Nephron progenitor cell (in vitro differentiated cells): ENCODE data around the gene PAPPA2.
"Not testable (repeated sequence)": the region's sequence is repeated elsewhere in the genome, so short reads cannot be mapped to it uniquely, and the experiment has no call there.

ENCODE experiments used
- DNase-seq: peaks from one replicate; pipeline ENCODE4 v3.0.0; 2021
- H3K27ac Mint-ChIP-seq: 2 replicates; pipeline ENCODE4 v1.8.0; 2021; ENCODE audit warnings: mild to moderate bottlenecking, moderate library complexity, mixed read lengths
- H3K27me3 Mint-ChIP-seq: 2 replicates; pipeline ENCODE4 v1.8.0; 2021; ENCODE audit warnings: mild to moderate bottlenecking, low read depth, mixed read lengths; ENCODE audit not compliant: poor library complexity
- H3K36me3 Mint-ChIP-seq: 2 replicates; pipeline ENCODE4 v1.8.0; 2021; ENCODE audit warnings: low read depth, mixed read lengths
- H3K4me1 Mint-ChIP-seq: 2 replicates; pipeline ENCODE4 v1.8.0; 2021; ENCODE audit warnings: mixed read lengths
- H3K4me3 Mint-ChIP-seq: 2 replicates; pipeline ENCODE4 v1.8.0; 2021; ENCODE audit warnings: mild to moderate bottlenecking, moderate library complexity, mixed read lengths
- H3K9me3 Mint-ChIP-seq: 2 replicates; pipeline ENCODE4 v1.8.0; 2021; ENCODE audit warnings: mild to moderate bottlenecking, moderate library complexity, mixed read lengths
- CTCF ChIP-seq: fragments of 200-600 bp; sonication (generic); IDR thresholded peaks from 2 replicates; pipeline ENCODE4 v1.5.0; 2021; ENCODE audit warnings: antibody characterized with exemption

Gene PAPPA2

GRCh38 chr1:176619261-176619660, 156.3 kb downstream of the PAPPA2 start:
- Mint-ChIP-seq H3K9me3 (peaks cover 5% of the 10 kb centered on the region), H3K4me3 (no peak overlapping the region), H3K4me1 (no peaks in the 10 kb centered on the region), H3K27me3 (peaks cover 8% of the 10 kb centered on the region), H3K36me3 (no peaks in the 10 kb centered on the region), H3K27ac (no peak overlapping the region)
- DNase-seq: no peak
- no peak for TF ChIP-seq CTCF

DNA sequence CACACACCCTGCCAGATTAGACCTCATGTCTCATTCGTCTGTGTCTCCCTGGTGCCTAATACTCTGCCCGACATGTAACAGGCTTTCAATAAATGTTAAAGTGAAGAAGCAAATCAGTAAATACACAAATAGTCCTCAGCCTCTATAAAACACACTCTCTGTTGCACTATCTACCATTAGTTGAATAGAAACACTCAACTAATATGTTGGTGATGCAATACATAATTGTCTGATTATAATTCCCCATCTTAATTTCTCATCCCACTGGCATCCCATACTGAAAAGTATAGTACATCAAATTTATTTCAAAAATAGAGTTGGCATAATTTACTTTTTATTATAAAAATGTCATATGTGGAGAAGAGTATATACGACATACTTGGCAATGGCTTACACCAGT, 162.4 kb downstream of the PAPPA2 start:
- no peak overlapping the region for H3K27ac Mint-ChIP-seq
- no peak for TF ChIP-seq CTCF
- no peak overlapping the region for H3K4me3 Mint-ChIP-seq
- peaks cover 5% of the 10 kb centered on the region for H3K9me3 Mint-ChIP-seq
- no peak for DNase-seq
- peaks cover 8% of the 10 kb centered on the region for H3K27me3 Mint-ChIP-seq
- no peaks in the 10 kb centered on the region for H3K36me3 Mint-ChIP-seq
- H3K4me1 Mint-ChIP-seq: peaks cover 22% of the 10 kb centered on the region

DNA sequence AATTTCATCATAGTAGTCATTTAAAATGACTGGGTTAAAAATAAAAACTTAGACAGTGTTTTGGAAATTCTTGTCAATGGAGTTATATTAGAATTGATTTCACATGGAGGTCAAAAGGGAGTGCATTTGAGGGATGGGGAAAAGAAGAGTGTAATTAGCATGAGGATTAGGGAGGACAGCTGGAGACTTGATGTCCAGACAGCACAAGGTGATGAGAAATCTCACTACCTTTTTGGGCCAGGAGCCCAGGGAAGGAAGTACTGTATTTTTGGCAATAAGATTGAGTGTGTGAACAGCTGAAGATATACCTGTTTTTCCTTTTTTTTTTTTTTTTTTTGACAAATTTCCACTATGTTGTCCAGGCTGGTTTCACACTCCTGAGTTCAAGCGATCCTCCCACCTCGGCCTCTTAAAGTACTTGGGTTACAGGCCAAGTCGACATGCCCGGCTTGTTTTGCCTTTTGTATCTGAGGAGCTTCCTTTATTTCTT, 163.6 kb downstream of the PAPPA2 start:
- H3K4me1 Mint-ChIP-seq: peaks cover 22% of the 10 kb centered on the region
- H3K27me3 Mint-ChIP-seq: peaks cover 8% of the 10 kb centered on the region
- no peak overlapping the region for H3K27ac Mint-ChIP-seq
- H3K36me3 Mint-ChIP-seq: no peaks in the 10 kb centered on the region
- TF ChIP-seq CTCF: no peak
- peaks cover 5% of the 10 kb centered on the region for H3K9me3 Mint-ChIP-seq
- H3K4me3 Mint-ChIP-seq: no peak overlapping the region
- DNase-seq: no peak

DNA sequence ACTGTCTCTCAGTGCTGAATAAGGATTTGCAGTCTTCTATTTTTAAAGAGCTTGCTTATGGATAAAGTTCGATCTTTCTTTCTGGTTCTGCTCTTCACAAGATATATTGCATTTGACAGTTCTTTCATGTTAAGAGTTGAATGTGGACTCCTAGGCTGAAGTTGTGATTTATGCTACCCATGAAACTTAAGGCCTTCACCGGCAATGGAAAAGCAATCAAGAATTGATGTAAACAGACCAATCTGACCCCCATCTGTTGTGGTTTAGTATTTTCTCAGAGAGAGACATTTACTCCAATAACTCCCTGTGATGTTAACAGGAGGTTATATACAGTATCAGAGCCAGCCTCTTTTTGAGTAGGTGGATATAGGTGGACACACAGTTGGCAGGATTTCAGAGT, 165.8 kb downstream of the PAPPA2 start:
- peaks cover 22% of the 10 kb centered on the region for H3K4me1 Mint-ChIP-seq
- no peak for DNase-seq
- TF ChIP-seq CTCF: no peak
- no peaks in the 10 kb centered on the region for H3K36me3 Mint-ChIP-seq
- H3K4me3 Mint-ChIP-seq: no peak overlapping the region
- peaks cover 7% of the 10 kb centered on the region for H3K27me3 Mint-ChIP-seq
- H3K9me3 Mint-ChIP-seq: peaks cover under 1% of the 10 kb centered on the region
- H3K27ac Mint-ChIP-seq: no peak overlapping the region

GRCh38 chr1:176634733-176635132, 171.8 kb downstream of the PAPPA2 start:
- H3K27ac Mint-ChIP-seq, H3K4me1 Mint-ChIP-seq, H3K27me3 Mint-ChIP-seq: not testable (repeated sequence)

GRCh38 chr1:176638713-176639526, 175.9 kb downstream of the PAPPA2 start:
- TF ChIP-seq CTCF: no peak
- Mint-ChIP-seq H3K27me3 (peaks cover 13% of the 10 kb centered on the region), H3K27ac (no peak overlapping the region), H3K36me3 (no peaks in the 10 kb centered on the region), H3K4me3 (no peak overlapping the region), H3K4me1 (no peaks in the 10 kb centered on the region), H3K9me3 (no peaks in the 10 kb centered on the region)
- no peak for DNase-seq

More at GRCh38 chr1:176634733-176635132, 171.8 kb downstream of the PAPPA2 start:
- H3K4me3 Mint-ChIP-seq, DNase-seq, H3K9me3 Mint-ChIP-seq, H3K36me3 Mint-ChIP-seq: not testable (repeated sequence)
